ENCODE measurements around the gene EARS2. TPM values are rescaled to one million over a fixed set of nuclear protein-coding genes. Genes with fewer than 3 reads are reported as not detected.

The EARS2 gene
- total and polyA plus RNA-seq, 9 of the 15 experiments (the other 6 are each of a cell fraction or from before 2014, with no cell fraction given): 17.6 to 58.6 (median 36.3) TPM

DNA sequence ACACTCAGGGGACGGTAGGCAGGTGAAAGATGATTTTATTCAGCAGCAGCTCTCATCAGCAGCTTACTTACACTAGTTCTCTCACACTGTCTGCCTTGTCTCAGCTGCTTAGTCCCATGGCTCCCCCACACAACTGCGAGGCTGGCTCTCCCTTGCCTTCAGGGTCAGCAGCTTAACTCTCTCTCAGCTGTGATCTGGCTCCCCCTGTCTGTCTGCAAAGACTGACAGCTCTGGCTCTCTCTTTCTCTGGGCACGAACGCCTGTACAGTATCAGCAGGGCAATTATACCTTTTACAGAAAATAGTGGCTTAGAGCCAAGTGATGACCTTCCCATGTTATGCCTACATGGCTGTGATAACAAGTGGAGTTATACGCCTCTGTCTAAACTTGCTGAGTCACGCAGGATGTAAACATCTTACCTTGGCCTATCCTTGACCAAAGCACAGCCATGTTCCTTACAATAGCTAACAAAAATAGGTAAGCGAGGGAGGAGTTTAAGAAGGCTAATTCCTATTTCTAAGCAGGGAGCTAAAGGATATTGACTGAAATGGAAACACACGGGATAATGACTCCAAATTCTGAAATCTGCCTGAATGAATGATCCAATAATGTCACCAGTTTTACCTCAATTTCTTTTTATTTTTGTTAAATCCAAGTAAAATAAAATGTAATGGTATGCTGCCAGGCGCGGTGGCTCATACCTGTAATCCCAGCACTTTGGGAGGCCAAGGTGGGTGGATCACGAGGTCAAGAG is 40.0 kb upstream of the EARS2 start (continued):
- peak; percentile 12 for TF ChIP-seq POLR2B (IDR thresholded peaks at IDR 0.05; ENCODE audit: low read depth, partially characterized antibody)
- no peak for TF ChIP-seq ZNF146 (CRISPR knock-in tag; IDR thresholded peaks at IDR 0.05; ENCODE audit: unreplicated experiment)
- peak; percentile 100 for TF ChIP-seq MEF2D (tag; conservative IDR thresholded peaks at IDR 0.05; ENCODE audit: low read depth)
- TF ChIP-seq, protein P1, sequence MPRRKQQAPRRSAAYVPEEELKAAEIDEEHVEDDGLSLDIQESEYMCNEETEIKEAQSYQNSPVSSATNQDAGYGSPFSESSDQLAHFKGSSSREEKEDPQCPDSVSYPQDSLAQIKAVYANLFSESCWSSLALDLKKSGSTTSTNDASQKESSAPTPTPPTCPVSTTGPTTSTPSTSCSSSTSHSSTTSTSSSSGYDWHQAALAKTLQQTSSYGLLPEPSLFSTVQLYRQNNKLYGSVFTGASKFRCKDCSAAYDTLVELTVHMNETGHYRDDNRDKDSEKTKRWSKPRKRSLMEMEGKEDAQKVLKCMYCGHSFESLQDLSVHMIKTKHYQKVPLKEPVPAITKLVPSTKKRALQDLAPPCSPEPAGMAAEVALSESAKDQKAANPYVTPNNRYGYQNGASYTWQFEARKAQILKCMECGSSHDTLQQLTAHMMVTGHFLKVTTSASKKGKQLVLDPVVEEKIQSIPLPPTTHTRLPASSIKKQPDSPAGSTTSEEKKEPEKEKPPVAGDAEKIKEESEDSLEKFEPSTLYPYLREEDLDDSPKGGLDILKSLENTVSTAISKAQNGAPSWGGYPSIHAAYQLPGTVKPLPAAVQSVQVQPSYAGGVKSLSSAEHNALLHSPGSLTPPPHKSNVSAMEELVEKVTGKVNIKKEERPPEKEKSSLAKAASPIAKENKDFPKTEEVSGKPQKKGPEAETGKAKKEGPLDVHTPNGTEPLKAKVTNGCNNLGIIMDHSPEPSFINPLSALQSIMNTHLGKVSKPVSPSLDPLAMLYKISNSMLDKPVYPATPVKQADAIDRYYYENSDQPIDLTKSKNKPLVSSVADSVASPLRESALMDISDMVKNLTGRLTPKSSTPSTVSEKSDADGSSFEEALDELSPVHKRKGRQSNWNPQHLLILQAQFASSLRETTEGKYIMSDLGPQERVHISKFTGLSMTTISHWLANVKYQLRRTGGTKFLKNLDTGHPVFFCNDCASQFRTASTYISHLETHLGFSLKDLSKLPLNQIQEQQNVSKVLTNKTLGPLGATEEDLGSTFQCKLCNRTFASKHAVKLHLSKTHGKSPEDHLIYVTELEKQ (CRISPR knock-in tag; IDR thresholded peaks at IDR 0.05): peak; percentile 97
- no peak for TF ChIP-seq RBM17 (IDR thresholded peaks at IDR 0.05; ENCODE audit: borderline replicate concordance, low read depth, low read length)
- no peak for TF ChIP-seq ZNF778 (CRISPR knock-in tag; IDR thresholded peaks at IDR 0.05)
- TF ChIP-seq CEBPG (CRISPR knock-in tag; IDR thresholded peaks at IDR 0.05): no peak
- TF ChIP-seq CEBPG (tag; conservative IDR thresholded peaks at IDR 0.05 in 1 of 2, IDR thresholded peaks at IDR 0.05 in 1 of 2): peak in 1 of 2 experiments; percentile 39; a peak in 2 of 4 replicates
- peak; percentile 72; the same call in 1 of the 2 replicates for TF ChIP-seq CGGBP1 (CRISPR knock-in tag; IDR thresholded peaks at IDR 0.05)
- no peak for TF ChIP-seq SAFB (IDR thresholded peaks at IDR 0.05; ENCODE audit: borderline replicate concordance, low read depth, low read length)
- peak; percentile 64; the same call in 1 of the 2 replicates for TF ChIP-seq KAT7 (CRISPR knock-in tag; IDR thresholded peaks at IDR 0.05; ENCODE audit: borderline replicate concordance)
- peak in 2 of 3 experiments; percentile 18 to 76 for TF ChIP-seq YY1 (IDR thresholded peaks at IDR 0.05; ENCODE audit: borderline replicate concordance in 1 of 3, control insufficient read depth in 1 of 3, extremely low read depth in 1 of 3, insufficient read depth in 3 of 3, insufficient read length in 1 of 3, insufficient replicate concordance in 2 of 3, low read depth in 1 of 3, low read length in 2 of 3)
- TF ChIP-seq ZNF316 (IDR thresholded peaks at IDR 0.05): peak; percentile 98
- TF ChIP-seq HNRNPH1 (optimal IDR thresholded peaks at IDR 0.05; ENCODE audit: low read depth, low read length): no peak
- TF ChIP-seq BMI1 (IDR thresholded peaks at IDR 0.05; ENCODE audit: low read length): no peak
- TF ChIP-seq ZFPM2 (CRISPR knock-in tag; IDR thresholded peaks at IDR 0.05): 0 out of 2 replicates have a peak, but pooled peaks have one; percentile 93
- peak; percentile 99 for TF ChIP-seq CUX1 (CRISPR knock-in tag; IDR thresholded peaks at IDR 0.05)
